Activated T-helper 2 cell treated with anti-CD3 and anti-CD28 coated beads, Interferon-gamma antibody, Interleukin-2, Interleukin-4, amounts not matched to agents 10 μg/mL and 5 μg/mL and 100 μg/mL, durations not matched to agents 14 hours and 24 hours and 36 hours (primary cell): ENCODE results near the gene CHST9. TPM values are rescaled to one million over a fixed set of nuclear protein-coding genes. Genes with fewer than 3 reads are reported as not detected.

Experiments
- DNase-seq: peaks from one replicate; pipeline ENCODE4 v3.0.0; 2021; ENCODE audit warnings: low spot score
- H3K27ac Mint-ChIP-seq: one replicate; pipeline ENCODE4 v1.8.0; 2021; ENCODE audit warnings: mixed read lengths
- H3K27me3 Mint-ChIP-seq: one replicate; pipeline ENCODE4 v1.8.0; 2021; ENCODE audit warnings: low read depth, mixed read lengths
- H3K36me3 Mint-ChIP-seq: one replicate; pipeline ENCODE4 v1.8.0; 2021; ENCODE audit warnings: low read depth, mixed read lengths
- H3K4me1 Mint-ChIP-seq: one replicate; pipeline ENCODE4 v1.8.0; 2021; ENCODE audit warnings: low read depth, mixed read lengths
- H3K4me3 Mint-ChIP-seq: one replicate; pipeline ENCODE4 v1.8.0; 2021; ENCODE audit warnings: low read depth, mild to moderate bottlenecking, moderate library complexity, mixed read lengths
- H3K9me3 Mint-ChIP-seq: one replicate; pipeline ENCODE4 v1.8.0; 2021; ENCODE audit warnings: mixed read lengths
- intact Hi-C: fragments of 100-400 bp; cut with micrococcal nuclease; formaldehyde crosslinking; loops from one replicate; pipeline ENCODE4 v1.15.1; 2023
- total RNA-seq: library from RNA; stranded (reverse); gene quantifications from 2 replicates; pipeline ENCODE4 v1.2.3, GENCODE V29; 2022

The CHST9 gene
- total RNA-seq, 1 donor from 2014 or later = not detected

DNA sequence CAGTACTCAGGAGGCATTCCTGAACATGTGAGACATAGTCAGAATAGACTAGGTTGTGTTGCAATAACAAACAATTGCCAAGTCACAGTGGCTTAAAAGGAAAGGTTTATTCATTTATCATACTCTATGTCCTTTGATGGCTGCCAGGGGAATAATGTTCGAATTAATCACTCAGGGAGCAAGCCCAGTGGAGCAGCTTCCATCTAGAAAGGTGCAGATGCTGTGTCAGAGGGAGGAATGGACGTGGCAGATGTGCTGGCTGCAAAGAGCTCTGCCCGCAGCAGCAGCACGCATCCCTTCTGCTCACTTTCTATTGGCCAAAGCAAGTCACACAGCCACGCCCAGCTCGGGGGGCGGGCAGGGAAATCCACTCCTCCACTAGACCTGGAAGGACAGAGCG is 213.7 kb downstream of the CHST9 start:
- no peak overlapping the region for H3K27ac Mint-ChIP-seq
- no peaks in the 10 kb centered on the region for H3K27me3 Mint-ChIP-seq
- no peak overlapping the region for H3K4me3 Mint-ChIP-seq
- H3K4me1 Mint-ChIP-seq = no peaks in the 10 kb centered on the region
- no peaks in the 10 kb centered on the region for H3K9me3 Mint-ChIP-seq
- DNase-seq = no peak
- intact Hi-C loops = no loop called here
- H3K36me3 Mint-ChIP-seq = no peaks in the 10 kb centered on the region

DNA sequence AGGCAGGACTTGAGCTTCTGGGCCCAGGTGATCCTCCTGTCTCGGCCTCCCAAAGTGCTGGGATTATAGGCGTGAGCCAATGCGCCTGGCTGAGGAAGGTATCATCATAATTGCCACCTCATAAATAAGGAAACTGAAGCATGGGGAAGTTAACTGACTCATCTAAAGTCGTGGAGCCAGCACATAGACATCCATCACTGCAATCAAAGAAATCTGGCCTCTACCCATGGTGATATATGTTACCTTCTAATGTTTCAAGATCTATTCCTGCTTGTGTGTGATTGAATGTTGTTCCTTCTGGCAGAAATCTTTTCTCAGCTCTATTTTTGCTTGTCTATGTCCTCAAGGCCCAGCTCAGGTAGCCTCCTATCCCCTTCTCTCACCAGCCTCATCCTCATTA is 214.5 kb downstream of the CHST9 start:
- intact Hi-C loops = no loop called here
- no peak overlapping the region for H3K27ac Mint-ChIP-seq

GRCh38 chr18:26965206-26965605 is 219.9 kb downstream of the CHST9 start:
- Mint-ChIP-seq H3K27ac (no peak overlapping the region), H3K4me1 (no peaks in the 10 kb centered on the region), H3K27me3 (no peaks in the 10 kb centered on the region), H3K4me3 (no peak overlapping the region), H3K9me3 (no peaks in the 10 kb centered on the region), H3K36me3 (no peaks in the 10 kb centered on the region)
- no peak for DNase-seq
- intact Hi-C loops = no loop called here

More for the DNA sequence above, 214.5 kb downstream of the CHST9 start:
- H3K36me3 Mint-ChIP-seq = no peaks in the 10 kb centered on the region
- no peaks in the 10 kb centered on the region for H3K9me3 Mint-ChIP-seq
- no peaks in the 10 kb centered on the region for H3K27me3 Mint-ChIP-seq
- no peak overlapping the region for H3K4me3 Mint-ChIP-seq
- no peak for DNase-seq
- no peaks in the 10 kb centered on the region for H3K4me1 Mint-ChIP-seq

DNA sequence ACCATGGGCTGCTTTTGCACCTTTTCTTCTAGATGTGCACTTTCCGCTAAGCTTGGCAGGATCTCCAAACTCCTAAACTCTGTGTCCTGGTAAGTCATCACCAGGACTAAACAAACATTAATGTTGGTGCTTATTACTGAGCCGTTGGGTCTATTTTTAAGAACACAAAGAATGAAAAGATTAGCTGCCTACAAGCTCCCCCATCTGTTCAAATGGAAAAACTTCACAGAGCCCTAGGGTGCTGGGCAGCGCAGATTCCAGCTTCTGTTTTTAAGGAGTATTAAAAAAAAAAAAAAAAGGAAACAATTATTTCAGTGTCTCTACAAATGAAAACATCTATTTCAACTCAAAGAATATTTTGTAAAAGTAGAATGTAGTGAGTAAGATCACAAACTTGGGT is 221.8 kb downstream of the CHST9 start:
- intact Hi-C loops = no loop called here
- Mint-ChIP-seq H3K4me3 (no peak overlapping the region), H3K36me3 (no peaks in the 10 kb centered on the region), H3K4me1 (no peaks in the 10 kb centered on the region), H3K9me3 (no peaks in the 10 kb centered on the region), H3K27me3 (no peaks in the 10 kb centered on the region), H3K27ac (no peak overlapping the region)
- no peak for DNase-seq

GRCh38 chr18:26961839-26962238 is 223.3 kb downstream of the CHST9 start:
- H3K36me3 Mint-ChIP-seq = no peaks in the 10 kb centered on the region
- no peak overlapping the region for H3K4me3 Mint-ChIP-seq

DNA sequence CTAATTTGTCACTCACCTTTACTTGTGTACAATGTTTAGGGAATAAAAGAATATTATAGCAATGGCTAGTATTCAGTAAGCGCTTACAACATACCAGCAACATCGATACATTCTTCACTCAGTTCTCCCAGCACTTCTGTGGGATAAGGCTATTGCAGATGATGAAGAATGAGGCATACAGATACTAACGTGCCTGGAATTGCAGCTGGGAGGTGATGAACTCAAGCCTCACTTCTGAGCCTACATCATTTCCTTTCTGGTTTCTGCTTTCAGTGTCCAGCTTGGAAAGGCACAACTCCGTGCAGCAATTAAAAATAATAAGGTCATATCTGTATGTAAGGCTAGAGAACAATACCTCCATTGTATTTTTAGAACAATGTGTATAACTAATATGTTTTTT is 224.2 kb downstream of the CHST9 start:
- intact Hi-C loops = no loop called here
- Mint-ChIP-seq H3K36me3 (no peaks in the 10 kb centered on the region), H3K4me1 (no peaks in the 10 kb centered on the region), H3K27me3 (no peaks in the 10 kb centered on the region), H3K9me3 (no peaks in the 10 kb centered on the region), H3K4me3 (no peak overlapping the region), H3K27ac (no peak overlapping the region)
- DNase-seq = no peak

More at GRCh38 chr18:26961839-26962238, 223.3 kb downstream of the CHST9 start:
- no peaks in the 10 kb centered on the region for H3K9me3 Mint-ChIP-seq
- no peak overlapping the region for H3K27ac Mint-ChIP-seq
- no peaks in the 10 kb centered on the region for H3K4me1 Mint-ChIP-seq
- no peaks in the 10 kb centered on the region for H3K27me3 Mint-ChIP-seq
- intact Hi-C loops = no loop called here
- DNase-seq = no peak

GRCh38 chr18:26956863-26957262 is 228.2 kb downstream of the CHST9 start:
- Mint-ChIP-seq H3K36me3 (no peaks in the 10 kb centered on the region), H3K4me3 (no peak overlapping the region), H3K27ac (no peak overlapping the region), H3K4me1 (no peaks in the 10 kb centered on the region), H3K9me3 (no peaks in the 10 kb centered on the region), H3K27me3 (no peaks in the 10 kb centered on the region)
- DNase-seq = no peak
- intact Hi-C loops = no loop called here

DNA sequence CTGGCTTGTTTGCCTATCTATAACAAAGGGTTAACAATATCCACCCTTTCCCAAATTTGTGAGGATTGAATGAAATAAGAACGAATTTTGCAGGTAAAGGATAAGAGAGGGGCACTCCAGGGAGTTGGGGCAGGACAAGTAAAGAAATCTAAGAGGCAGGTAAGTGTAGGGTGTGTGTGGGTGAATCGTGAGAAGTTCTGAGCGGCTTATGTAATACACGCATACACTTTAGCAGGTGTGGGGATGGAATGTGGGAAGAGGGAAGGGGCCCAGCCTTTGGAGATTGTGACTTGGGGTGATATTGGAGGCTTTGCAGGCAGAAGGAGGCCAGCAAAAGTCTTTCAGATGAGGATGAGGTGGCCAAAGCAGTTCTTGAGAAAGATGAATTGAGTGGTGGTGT is 236.4 kb downstream of the CHST9 start:
- no peak overlapping the region for H3K4me3 Mint-ChIP-seq
- no peaks in the 10 kb centered on the region for H3K4me1 Mint-ChIP-seq
- no peak for DNase-seq
- H3K27me3 Mint-ChIP-seq = no peaks in the 10 kb centered on the region
- H3K9me3 Mint-ChIP-seq = peaks cover 4% of the 10 kb centered on the region
- no peak overlapping the region for H3K27ac Mint-ChIP-seq
- no peaks in the 10 kb centered on the region for H3K36me3 Mint-ChIP-seq
- intact Hi-C loops = no loop called here

GRCh38 chr18:26943906-26944305 is 241.2 kb downstream of the CHST9 start:
- DNase-seq = no peak
- no peak overlapping the region for H3K27ac Mint-ChIP-seq
- H3K4me1 Mint-ChIP-seq = no peaks in the 10 kb centered on the region
- intact Hi-C loops = no loop called here
- H3K27me3 Mint-ChIP-seq = no peaks in the 10 kb centered on the region
- H3K9me3 Mint-ChIP-seq = peaks cover 4% of the 10 kb centered on the region
- H3K36me3 Mint-ChIP-seq = no peaks in the 10 kb centered on the region
- H3K4me3 Mint-ChIP-seq = no peak overlapping the region

GRCh38 chr18:26941584-26941983 is 243.5 kb downstream of the CHST9 start:
- no peak overlapping the region for H3K4me3 Mint-ChIP-seq
- H3K4me1 Mint-ChIP-seq = no peaks in the 10 kb centered on the region
- H3K36me3 Mint-ChIP-seq = no peaks in the 10 kb centered on the region
- peaks cover 4% of the 10 kb centered on the region for H3K9me3 Mint-ChIP-seq
- intact Hi-C loops = no loop called here
- no peaks in the 10 kb centered on the region for H3K27me3 Mint-ChIP-seq
- H3K27ac Mint-ChIP-seq = no peak overlapping the region
- DNase-seq = no peak

DNA sequence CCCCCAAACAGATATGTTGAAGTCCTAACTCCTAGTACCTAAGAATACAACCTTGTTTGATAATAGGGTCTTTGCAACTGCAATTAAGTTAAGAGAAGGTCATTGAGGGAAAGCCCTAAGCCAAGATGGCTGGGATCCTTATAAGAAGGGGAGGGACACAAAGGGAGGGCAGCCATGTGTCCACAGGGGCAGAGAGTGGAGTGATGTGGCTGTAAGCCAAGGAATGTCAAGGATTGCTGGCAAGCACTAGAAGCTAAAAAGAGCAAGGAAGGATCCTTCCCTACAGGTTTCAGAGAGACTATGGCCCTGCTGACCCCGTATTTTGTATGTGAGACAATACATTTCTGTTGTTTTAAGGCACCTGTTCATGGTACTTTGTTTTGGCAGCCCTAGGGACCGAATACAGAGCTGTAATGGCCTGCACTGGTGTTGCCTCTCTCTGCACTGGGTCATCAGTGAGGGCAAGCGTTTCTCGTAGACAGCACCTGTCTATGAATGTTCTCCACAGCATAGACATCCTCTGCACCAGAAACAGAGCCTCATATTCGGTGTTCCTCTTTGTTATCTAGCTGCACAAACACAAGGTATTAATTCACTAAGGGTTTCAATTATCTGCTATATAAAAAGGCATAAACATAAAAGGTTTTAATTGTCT is 244.2 kb downstream of the CHST9 start:
- H3K4me1 Mint-ChIP-seq = no peaks in the 10 kb centered on the region
- H3K4me3 Mint-ChIP-seq = no peak overlapping the region
- H3K36me3 Mint-ChIP-seq = no peaks in the 10 kb centered on the region
- H3K27ac Mint-ChIP-seq = no peak overlapping the region
- no peaks in the 10 kb centered on the region for H3K27me3 Mint-ChIP-seq
- peaks cover under 1% of the 10 kb centered on the region for H3K9me3 Mint-ChIP-seq
- intact Hi-C loops = no loop called here
- no peak for DNase-seq

DNA sequence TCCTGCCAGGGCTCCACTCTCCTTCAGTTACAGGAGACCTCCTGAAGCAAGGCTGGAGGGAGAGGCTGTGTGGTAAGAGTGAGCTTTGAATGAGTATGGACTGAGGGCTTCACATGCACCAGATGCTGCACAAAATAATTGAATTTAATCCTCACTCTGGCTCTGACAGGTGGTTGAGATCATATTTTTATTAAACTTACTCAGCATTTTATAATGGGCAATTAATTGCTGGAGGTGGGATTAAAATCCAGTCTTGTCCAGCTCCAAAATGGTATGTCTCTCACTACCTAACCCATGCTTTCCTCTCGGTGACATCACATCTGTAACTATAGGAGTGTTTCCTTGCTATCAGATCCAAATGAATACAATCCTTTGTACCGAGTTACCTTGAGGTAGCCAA is 253.4 kb downstream of the CHST9 start:
- Mint-ChIP-seq H3K4me1 (no peaks in the 10 kb centered on the region), H3K27me3 (no peaks in the 10 kb centered on the region), H3K9me3 (peaks cover 10% of the 10 kb centered on the region), H3K4me3 (no peak overlapping the region), H3K36me3 (no peaks in the 10 kb centered on the region), H3K27ac (no peak overlapping the region)
- intact Hi-C loops = no loop called here
- DNase-seq = no peak

DNA sequence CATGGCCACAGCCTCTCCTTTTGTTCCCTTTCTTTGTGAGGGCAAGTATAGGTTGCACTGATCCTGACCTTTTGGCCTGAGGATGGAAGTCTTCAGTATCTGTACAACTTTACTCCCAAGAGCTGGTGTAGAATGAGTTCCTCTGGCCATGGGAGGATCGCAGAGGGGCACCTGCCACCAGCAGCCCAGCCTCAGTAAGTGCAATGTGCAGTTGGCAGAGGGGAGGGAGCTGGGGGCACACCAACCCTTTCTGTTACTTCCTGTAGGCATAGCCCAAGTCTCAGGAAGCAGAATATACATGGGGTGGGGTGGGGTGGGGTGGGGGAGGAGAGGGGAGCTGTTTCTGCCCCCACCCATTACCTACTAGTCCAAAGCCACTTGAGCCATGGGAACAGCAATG is 254.5 kb downstream of the CHST9 start:
- no peaks in the 10 kb centered on the region for H3K36me3 Mint-ChIP-seq
- H3K4me1 Mint-ChIP-seq = no peaks in the 10 kb centered on the region
- H3K27ac Mint-ChIP-seq = no peak overlapping the region
- peaks cover 10% of the 10 kb centered on the region for H3K9me3 Mint-ChIP-seq
- no peaks in the 10 kb centered on the region for H3K27me3 Mint-ChIP-seq
- no peak for DNase-seq
- H3K4me3 Mint-ChIP-seq = no peak overlapping the region
- intact Hi-C loops = no loop called here
